GM10248 (cell line): ENCODE measurements around the gene METTL3.

ENCODE experiments used
- CTCF ChIA-PET: fragments of 300-600 bp; sonication (Branson Sonifier 250); formaldehyde crosslinking; extraction: SDS; loops from one replicate; lab custom pipeline; 2021; ENCODE audit warnings: antibody characterized with exemption; lab: Yijun Ruan, JAX
- POLR2A ChIA-PET: fragments of 350-650 bp; sonication (Branson Sonifier 250); formaldehyde crosslinking; extraction: SDS; loops from one replicate; lab custom pipeline; 2020; ENCODE audit warnings: antibody characterized with exemption; lab: Yijun Ruan, JAX
- DNase-seq: peaks from one replicate; pipeline ENCODE4 v3.0.0; 2012; ENCODE audit errors: extremely low spot score
- CTCF ChIP-seq: IDR thresholded peaks from 2 replicates; pipeline ENCODE4 v1.5.1; 2012; ENCODE audit warnings: mild to moderate bottlenecking, low read depth; ENCODE audit errors: extremely low read depth, missing control alignments, control extremely low read depth

The METTL3 gene

GRCh38 chr14:21543963-21544362 is 32.8 kb upstream of the METTL3 start:
- DNase-seq: no peak
- CTCF ChIA-PET: no interaction called here
- no peak for TF ChIP-seq CTCF
- POLR2A ChIA-PET: no interaction called here

GRCh38 chr14:21543521-21543960 is 32.4 kb upstream of the METTL3 start:
- POLR2A ChIA-PET: no interaction called here
- CTCF ChIA-PET: no interaction called here
- no peak for DNase-seq
- no peak for TF ChIP-seq CTCF

GRCh38 chr14:21541413-21542074 is 30.4 kb upstream of the METTL3 start:
- CTCF ChIA-PET: interaction anchor here (1.2 to 2.0 kb wide), 2 partner anchors 15 to 30 kb away, joined by 4 to 6 read pairs; partner anchors contain the start of genes METTL3 and SALL2
- POLR2A ChIA-PET: no interaction called here
- no peak for TF ChIP-seq CTCF
- DNase-seq: no peak

- POLR2A ChIA-PET: no interaction called here
- DNase-seq: no peak
Observed at GRCh38 chr14:21539189-21539940, 28.2 kb upstream of the METTL3 start.

GRCh38 chr14:21537090-21537424 is 25.9 kb upstream of the METTL3 start:
- POLR2A ChIA-PET: no interaction called here

More at GRCh38 chr14:21539189-21539940, 28.2 kb upstream of the METTL3 start:
- no peak for TF ChIP-seq CTCF
- CTCF ChIA-PET: interaction anchor here (1.5 kb wide), 1 partner anchor 41 kb away, joined by 6 read pairs; no protein-coding TSS in a partner anchor

More at GRCh38 chr14:21537090-21537424, 25.9 kb upstream of the METTL3 start:
- DNase-seq: no peak
- CTCF ChIA-PET: interaction anchor here (1.0 to 1.2 kb wide), 2 partner anchors 8 to 16 kb away, joined by 3 read pairs; no protein-coding TSS in a partner anchor
- TF ChIP-seq CTCF: no peak
